Fibroblast of the aortic adventitia (primary cell): ENCODE results near the gene SCD. TPM values are rescaled to one million over a fixed set of nuclear protein-coding genes. Genes with fewer than 3 reads are reported as not detected.

ENCODE experiments used
- DNase-seq: peaks from one replicate; pipeline ENCODE4 v3.0.0-alpha.2; 2010; ENCODE audit warnings: low read depth
- H3K4me3 ChIP-seq: 2 replicates; pipeline ENCODE4 v1.5.1; 2011; ENCODE audit warnings: low read depth, mild to moderate bottlenecking, control low read depth, low read length, moderate library complexity
- total RNA-seq: library from RNA; depleted of rRNA; stranded (reverse); fragments of >200 nt; gene quantifications from 2 replicates; pipeline ENCODE4 v1.2.3, GENCODE V29; 2012; ENCODE audit warnings: low replicate concordance
- TF ChIP-seq, protein P1 (sequence below): IDR thresholded peaks from 2 replicates; pipeline ENCODE4 v1.5.1; 2011; ENCODE audit warnings: mild to moderate bottlenecking, low read length, control low read depth, inconsistent platforms; ENCODE audit not compliant: insufficient read depth

The SCD gene
- total RNA-seq, 1 donor = 99.9 TPM

DNA sequence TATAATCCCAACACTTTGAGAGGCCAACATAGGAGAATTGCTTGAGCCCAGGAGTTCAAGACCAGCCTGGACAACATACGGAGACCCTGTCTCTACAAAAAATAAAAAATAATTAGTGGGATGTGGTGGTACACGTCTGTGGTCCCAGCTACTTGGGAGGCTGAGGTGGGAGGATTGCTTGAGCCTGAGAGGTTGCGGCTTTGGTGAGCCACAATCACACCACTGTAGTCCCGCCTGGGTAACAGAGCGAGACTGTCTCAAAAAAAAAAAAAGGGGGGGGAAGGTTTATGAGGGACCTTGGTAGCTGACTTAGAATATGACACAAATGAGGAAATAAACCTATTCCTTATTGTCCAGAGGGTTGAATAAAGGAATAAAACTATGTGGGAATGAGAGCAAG lies 30.8 kb downstream of the SCD start:
- no peak overlapping the region for H3K4me3 ChIP-seq
- DNase-seq = no peak
- TF ChIP-seq, protein P1, sequence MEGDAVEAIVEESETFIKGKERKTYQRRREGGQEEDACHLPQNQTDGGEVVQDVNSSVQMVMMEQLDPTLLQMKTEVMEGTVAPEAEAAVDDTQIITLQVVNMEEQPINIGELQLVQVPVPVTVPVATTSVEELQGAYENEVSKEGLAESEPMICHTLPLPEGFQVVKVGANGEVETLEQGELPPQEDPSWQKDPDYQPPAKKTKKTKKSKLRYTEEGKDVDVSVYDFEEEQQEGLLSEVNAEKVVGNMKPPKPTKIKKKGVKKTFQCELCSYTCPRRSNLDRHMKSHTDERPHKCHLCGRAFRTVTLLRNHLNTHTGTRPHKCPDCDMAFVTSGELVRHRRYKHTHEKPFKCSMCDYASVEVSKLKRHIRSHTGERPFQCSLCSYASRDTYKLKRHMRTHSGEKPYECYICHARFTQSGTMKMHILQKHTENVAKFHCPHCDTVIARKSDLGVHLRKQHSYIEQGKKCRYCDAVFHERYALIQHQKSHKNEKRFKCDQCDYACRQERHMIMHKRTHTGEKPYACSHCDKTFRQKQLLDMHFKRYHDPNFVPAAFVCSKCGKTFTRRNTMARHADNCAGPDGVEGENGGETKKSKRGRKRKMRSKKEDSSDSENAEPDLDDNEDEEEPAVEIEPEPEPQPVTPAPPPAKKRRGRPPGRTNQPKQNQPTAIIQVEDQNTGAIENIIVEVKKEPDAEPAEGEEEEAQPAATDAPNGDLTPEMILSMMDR = no peak

DNA sequence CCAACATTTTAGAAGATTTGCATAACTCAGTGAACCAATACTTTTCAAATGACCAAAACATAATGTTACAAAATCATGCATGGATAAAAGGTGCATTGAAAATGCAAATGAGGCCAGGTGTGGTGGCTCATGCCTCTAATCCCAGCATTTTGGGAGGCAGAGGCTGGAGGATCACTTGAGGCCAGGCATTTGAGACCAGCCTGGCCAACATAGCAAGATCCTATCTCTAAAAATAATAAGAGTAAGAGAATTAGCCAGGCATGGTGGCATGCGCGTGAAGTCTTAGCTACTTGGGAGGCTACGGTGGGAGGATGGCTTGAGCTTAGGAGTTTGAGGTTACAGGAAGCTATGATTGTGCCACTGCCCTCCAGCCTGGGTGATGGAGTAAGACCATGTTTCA lies 33.4 kb downstream of the SCD start:
- no peak overlapping the region for H3K4me3 ChIP-seq
- DNase-seq = no peak
- TF ChIP-seq, protein P1 = no peak

DNA sequence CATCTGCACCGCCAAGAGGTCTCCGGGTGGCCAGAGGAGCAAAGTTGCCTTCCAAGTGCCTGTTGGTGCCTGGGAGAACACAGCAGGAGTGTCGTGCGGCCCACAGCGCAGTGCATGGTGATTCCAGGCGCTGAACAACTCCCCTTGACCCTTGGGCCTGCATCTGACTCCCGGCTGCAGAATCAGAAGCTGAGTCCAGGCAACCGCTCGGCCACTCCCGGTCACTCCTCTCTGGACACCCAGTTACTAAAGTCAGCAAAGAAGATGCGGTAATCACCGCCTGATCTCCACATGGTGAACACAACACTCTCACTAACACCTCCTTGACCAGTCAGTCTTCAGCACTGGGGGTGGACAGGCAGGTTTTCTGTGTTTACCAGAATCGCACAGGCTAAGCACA lies 35.5 kb downstream of the SCD start:
- H3K4me3 ChIP-seq = no peak overlapping the region
- TF ChIP-seq, protein P1 = no peak
- DNase-seq = no peak

- no peak overlapping the region for H3K4me3 ChIP-seq
- TF ChIP-seq, protein P1 = no peak
- DNase-seq = no peak
Observed at GRCh38 chr10:100383251-100383650, 36.2 kb downstream of the SCD start.

GRCh38 chr10:100391163-100392002 lies 44.4 kb downstream of the SCD start:
- H3K4me3 ChIP-seq = no peak overlapping the region
- no peak for DNase-seq
- TF ChIP-seq, protein P1 = no peak

- DNase-seq = no peak
- TF ChIP-seq, protein P1 = no peak
- no peak overlapping the region for H3K4me3 ChIP-seq
Observed at GRCh38 chr10:100392686-100393003, 45.6 kb downstream of the SCD start.

GRCh38 chr10:100395626-100396025 lies 48.6 kb downstream of the SCD start:
- TF ChIP-seq, protein P1 = no peak
- no peak overlapping the region for H3K4me3 ChIP-seq
- DNase-seq = no peak
